Fibroblast of mammary gland (primary cell): ENCODE measurements around the gene NAPB.

Source experiments
- DNase-seq: peaks from one replicate; pipeline ENCODE4 v3.0.0-alpha.2; 2010; ENCODE audit warnings: low read depth
- H3K4me3 ChIP-seq: 2 replicates; pipeline ENCODE4 v1.5.1; 2011; ENCODE audit warnings: low read depth, mild to moderate bottlenecking, low read length, moderate library complexity; ENCODE audit not compliant: control insufficient read depth
- CTCF ChIP-seq: conservative IDR thresholded peaks from 2 replicates; pipeline ENCODE4 v1.5.1; 2011; ENCODE audit warnings: low read depth, low read length, inconsistent platforms; ENCODE audit not compliant: control insufficient read depth, insufficient read depth

The NAPB gene

GRCh38 chr20:23340524-23340923 lies 80.8 kb downstream of the NAPB start:
- TF ChIP-seq CTCF: peak; percentile 74
- DNase-seq: peak; percentile 76

GRCh38 chr20:23339986-23340385 lies 81.3 kb downstream of the NAPB start:
- DNase-seq: no peak
- no peak for TF ChIP-seq CTCF
- no peak overlapping the region for H3K4me3 ChIP-seq

More at GRCh38 chr20:23340524-23340923, 80.8 kb downstream of the NAPB start:
- H3K4me3 ChIP-seq: no peak overlapping the region

- H3K4me3 ChIP-seq: no peak overlapping the region
- no peak for TF ChIP-seq CTCF
- DNase-seq: no peak
These were observed 84.0 kb downstream of the NAPB start for GRCh38 chr20:23337312-23337711.

- DNase-seq: no peak
- no peak for TF ChIP-seq CTCF
These were observed 84.8 kb downstream of the NAPB start for GRCh38 chr20:23336476-23336875.

GRCh38 chr20:23335521-23335920 lies 85.8 kb downstream of the NAPB start:
- no peak for DNase-seq
- TF ChIP-seq CTCF: no peak
- H3K4me3 ChIP-seq: no peak overlapping the region

More at GRCh38 chr20:23336476-23336875, 84.8 kb downstream of the NAPB start:
- no peak overlapping the region for H3K4me3 ChIP-seq

DNA sequence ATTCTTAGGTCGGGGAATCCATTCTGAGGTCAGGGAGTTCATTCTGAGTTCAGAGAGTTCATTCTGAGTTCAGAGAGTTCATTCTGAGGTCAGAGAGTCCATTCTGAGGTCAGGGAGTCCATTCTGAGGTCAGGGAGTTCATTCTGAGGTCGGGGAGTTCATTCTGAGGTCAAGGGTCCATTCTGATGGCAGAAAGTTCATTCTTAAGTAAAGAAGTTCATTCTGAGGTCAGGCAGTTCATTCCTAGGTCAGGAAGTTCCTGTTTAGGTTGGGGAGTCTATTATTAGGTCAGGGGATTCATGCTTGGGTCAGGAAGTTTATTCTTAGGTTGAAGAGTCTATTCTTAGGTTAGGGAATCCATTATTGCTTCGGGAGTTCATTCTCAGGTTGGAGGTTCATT lies 87.2 kb downstream of the NAPB start:
- no peak for DNase-seq
- H3K4me3 ChIP-seq: no peak overlapping the region
- no peak for TF ChIP-seq CTCF

GRCh38 chr20:23332467-23332866 lies 88.8 kb downstream of the NAPB start:
- H3K4me3 ChIP-seq: no peak overlapping the region
- no peak for DNase-seq
- TF ChIP-seq CTCF: no peak
